ENCODE results near the gene HSPB7.

HSPB7 gene

DNA sequence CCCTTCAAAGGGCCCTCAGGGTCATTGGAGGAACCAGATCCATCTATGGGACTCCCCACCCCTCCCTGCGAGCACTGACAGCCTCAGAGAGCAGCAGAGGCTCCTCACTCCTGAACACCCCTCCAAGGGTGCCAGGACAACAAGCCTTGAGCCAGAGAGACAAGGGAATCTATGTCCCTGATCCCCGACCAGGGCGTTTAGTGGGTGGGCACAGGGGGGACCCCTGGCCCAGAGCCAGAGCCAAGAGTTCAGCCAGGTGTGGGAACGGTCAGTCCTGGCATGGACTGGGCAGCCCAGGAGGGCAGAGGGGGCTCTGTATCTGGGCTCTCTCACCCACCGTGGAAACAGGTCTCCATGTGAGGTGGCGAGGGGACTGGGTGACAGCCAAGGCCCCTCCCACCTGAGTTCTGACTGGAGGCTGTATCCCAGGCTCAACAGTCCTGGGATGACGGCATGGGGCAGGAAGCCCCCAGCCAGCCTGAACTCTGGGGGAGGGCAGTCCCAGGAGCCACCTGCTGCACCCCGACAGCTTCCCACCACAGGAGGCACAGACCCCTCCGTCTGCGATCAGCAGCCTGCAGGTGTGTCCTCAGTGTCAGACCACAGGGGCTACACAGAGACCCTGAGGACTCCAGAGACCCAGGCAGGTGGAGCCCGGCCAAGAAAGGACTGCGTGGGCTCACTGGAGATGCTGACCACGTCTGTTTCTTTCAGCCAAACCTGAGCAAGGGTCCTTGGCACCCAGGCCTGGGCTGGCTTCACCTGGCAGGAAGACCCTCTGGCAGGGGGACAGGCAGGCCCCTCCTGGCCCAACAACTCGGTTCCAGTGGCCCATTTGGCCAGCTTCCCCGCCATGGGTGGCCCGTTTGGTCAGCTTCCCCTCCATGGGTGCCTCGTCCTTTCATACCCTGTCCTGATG is 25.0 kb downstream of the HSPB7 start:
- Histone ChIP-seq H3K27me3 (ENCODE audit: insufficient read depth, poor library complexity, severe bottlenecking) (no peaks in the 10 kb centered on the region), H3K4me3 (replicated peaks; ENCODE audit: insufficient read depth, low read length) (no peak overlapping the region), H3K27ac (replicated peaks) (no peak overlapping the region)
- no peak for DNase-seq (ENCODE audit: low read depth in 1 of 2, low spot score in 1 of 2)
- TF ChIP-seq GABPA (IDR thresholded peaks at IDR 0.05; ENCODE audit: low read depth) (no peak), POLR2AphosphoS5 (IDR thresholded peaks at IDR 0.05; ENCODE audit: low read depth) (no peak), SPI1 (IDR thresholded peaks at IDR 0.05; ENCODE audit: borderline replicate concordance, low read depth) (no peak)
- TF ChIP-seq, protein P1, sequence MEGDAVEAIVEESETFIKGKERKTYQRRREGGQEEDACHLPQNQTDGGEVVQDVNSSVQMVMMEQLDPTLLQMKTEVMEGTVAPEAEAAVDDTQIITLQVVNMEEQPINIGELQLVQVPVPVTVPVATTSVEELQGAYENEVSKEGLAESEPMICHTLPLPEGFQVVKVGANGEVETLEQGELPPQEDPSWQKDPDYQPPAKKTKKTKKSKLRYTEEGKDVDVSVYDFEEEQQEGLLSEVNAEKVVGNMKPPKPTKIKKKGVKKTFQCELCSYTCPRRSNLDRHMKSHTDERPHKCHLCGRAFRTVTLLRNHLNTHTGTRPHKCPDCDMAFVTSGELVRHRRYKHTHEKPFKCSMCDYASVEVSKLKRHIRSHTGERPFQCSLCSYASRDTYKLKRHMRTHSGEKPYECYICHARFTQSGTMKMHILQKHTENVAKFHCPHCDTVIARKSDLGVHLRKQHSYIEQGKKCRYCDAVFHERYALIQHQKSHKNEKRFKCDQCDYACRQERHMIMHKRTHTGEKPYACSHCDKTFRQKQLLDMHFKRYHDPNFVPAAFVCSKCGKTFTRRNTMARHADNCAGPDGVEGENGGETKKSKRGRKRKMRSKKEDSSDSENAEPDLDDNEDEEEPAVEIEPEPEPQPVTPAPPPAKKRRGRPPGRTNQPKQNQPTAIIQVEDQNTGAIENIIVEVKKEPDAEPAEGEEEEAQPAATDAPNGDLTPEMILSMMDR (IDR thresholded peaks at IDR 0.05; ENCODE audit: insufficient read depth, low read length), result no peak
- TF ChIP-seq, protein P2, sequence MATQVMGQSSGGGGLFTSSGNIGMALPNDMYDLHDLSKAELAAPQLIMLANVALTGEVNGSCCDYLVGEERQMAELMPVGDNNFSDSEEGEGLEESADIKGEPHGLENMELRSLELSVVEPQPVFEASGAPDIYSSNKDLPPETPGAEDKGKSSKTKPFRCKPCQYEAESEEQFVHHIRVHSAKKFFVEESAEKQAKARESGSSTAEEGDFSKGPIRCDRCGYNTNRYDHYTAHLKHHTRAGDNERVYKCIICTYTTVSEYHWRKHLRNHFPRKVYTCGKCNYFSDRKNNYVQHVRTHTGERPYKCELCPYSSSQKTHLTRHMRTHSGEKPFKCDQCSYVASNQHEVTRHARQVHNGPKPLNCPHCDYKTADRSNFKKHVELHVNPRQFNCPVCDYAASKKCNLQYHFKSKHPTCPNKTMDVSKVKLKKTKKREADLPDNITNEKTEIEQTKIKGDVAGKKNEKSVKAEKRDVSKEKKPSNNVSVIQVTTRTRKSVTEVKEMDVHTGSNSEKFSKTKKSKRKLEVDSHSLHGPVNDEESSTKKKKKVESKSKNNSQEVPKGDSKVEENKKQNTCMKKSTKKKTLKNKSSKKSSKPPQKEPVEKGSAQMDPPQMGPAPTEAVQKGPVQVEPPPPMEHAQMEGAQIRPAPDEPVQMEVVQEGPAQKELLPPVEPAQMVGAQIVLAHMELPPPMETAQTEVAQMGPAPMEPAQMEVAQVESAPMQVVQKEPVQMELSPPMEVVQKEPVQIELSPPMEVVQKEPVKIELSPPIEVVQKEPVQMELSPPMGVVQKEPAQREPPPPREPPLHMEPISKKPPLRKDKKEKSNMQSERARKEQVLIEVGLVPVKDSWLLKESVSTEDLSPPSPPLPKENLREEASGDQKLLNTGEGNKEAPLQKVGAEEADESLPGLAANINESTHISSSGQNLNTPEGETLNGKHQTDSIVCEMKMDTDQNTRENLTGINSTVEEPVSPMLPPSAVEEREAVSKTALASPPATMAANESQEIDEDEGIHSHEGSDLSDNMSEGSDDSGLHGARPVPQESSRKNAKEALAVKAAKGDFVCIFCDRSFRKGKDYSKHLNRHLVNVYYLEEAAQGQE (IDR thresholded peaks at IDR 0.05; ENCODE audit: insufficient replicate concordance, low read depth), result no peak

DNA sequence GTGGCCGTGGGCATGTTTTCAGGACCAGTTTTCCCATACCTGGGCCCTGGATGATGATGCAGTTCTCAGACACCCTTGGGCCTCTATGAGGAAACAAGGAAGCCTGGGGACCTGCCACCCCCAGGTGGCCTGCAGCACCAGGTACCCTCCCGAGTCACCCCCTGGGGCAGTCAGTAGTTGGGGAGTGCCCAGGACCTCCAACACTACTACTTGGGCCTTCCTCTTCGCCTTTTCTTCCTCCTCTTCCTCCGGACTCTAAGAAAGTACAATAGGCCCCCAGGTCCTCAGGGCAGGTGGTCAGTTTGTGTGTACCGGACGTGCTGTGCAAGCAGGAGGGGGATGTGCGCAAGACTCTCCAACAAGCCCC is 25.7 kb downstream of the HSPB7 start:
- H3K4me3 ChIP-seq (replicated peaks; ENCODE audit: insufficient read depth, low read length), result no peak overlapping the region
- no peaks in the 10 kb centered on the region for H3K27me3 ChIP-seq (ENCODE audit: insufficient read depth, poor library complexity, severe bottlenecking)
- DNase-seq (ENCODE audit: low read depth in 1 of 2, low spot score in 1 of 2), result no peak
- TF ChIP-seq SPI1 (IDR thresholded peaks at IDR 0.05; ENCODE audit: borderline replicate concordance, low read depth) (no peak), POLR2AphosphoS5 (IDR thresholded peaks at IDR 0.05; ENCODE audit: low read depth) (no peak), GABPA (IDR thresholded peaks at IDR 0.05; ENCODE audit: low read depth) (no peak)
- TF ChIP-seq, protein P1 (IDR thresholded peaks at IDR 0.05; ENCODE audit: insufficient read depth, low read length), result no peak
- TF ChIP-seq, protein P2 (IDR thresholded peaks at IDR 0.05; ENCODE audit: insufficient replicate concordance, low read depth), result no peak
- no peak overlapping the region for H3K27ac ChIP-seq (replicated peaks)

DNA sequence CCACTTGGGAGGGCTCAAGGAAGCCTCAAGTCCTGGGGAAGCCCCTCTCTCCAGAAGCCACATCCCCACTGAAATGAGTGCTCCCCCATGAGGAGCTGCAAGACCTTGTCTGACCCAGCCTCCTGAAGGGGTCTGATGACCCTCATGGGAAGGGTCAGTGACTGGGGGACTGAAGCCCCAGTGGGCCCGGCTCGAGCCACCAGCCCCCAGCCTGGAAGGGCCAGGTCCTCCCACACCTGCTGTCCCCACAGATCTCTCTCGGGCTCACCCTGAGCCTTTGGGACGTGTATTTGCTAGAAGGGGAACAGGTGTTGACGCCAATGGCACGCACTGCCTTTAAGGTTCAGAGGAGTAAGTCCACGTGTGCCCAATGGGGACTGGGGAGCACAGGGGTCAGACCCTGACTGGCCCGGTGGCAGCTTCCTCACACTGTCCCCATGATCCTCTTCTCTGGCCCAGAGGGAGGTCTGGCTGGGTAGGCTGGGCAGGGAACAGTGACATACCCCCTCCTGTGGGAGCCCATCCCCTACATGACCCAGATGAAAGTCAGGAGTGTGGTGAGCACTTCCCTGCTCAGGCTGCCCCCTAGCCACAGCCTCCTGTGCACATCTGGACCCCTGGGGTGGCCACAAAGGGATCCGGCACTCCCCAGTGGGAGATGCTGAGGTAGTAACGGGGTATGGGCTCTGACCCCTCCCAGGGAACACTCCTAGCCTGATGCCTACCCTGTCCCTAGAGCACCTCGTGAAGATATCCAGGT is 26.2 kb downstream of the HSPB7 start:
- TF ChIP-seq, protein P1 (IDR thresholded peaks at IDR 0.05; ENCODE audit: insufficient read depth, low read length), result no peak
- TF ChIP-seq POLR2AphosphoS5 (IDR thresholded peaks at IDR 0.05; ENCODE audit: low read depth) (no peak), SPI1 (IDR thresholded peaks at IDR 0.05; ENCODE audit: borderline replicate concordance, low read depth) (no peak), GABPA (IDR thresholded peaks at IDR 0.05; ENCODE audit: low read depth) (no peak)
- TF ChIP-seq, protein P2 (IDR thresholded peaks at IDR 0.05; ENCODE audit: insufficient replicate concordance, low read depth), result no peak
- no peak overlapping the region for H3K27ac ChIP-seq (replicated peaks)
- no peak for DNase-seq (ENCODE audit: low read depth in 1 of 2, low spot score in 1 of 2)
- no peaks in the 10 kb centered on the region for H3K27me3 ChIP-seq (ENCODE audit: insufficient read depth, poor library complexity, severe bottlenecking)
- no peak overlapping the region for H3K4me3 ChIP-seq (replicated peaks; ENCODE audit: insufficient read depth, low read length)

All from HL-60 (cell line).